ENCODE results near the gene NARF. TPM values are rescaled to one million over a fixed set of nuclear protein-coding genes. Genes with fewer than 3 reads are reported as not detected.
"Not testable (repeated sequence)": the region's sequence is repeated elsewhere in the genome, so short reads cannot be mapped to it uniquely, and the experiment has no call there.

NARF gene
- total RNA-seq, 2 donors from 2014 or later, result 64.0 to 70.8 TPM

DNA sequence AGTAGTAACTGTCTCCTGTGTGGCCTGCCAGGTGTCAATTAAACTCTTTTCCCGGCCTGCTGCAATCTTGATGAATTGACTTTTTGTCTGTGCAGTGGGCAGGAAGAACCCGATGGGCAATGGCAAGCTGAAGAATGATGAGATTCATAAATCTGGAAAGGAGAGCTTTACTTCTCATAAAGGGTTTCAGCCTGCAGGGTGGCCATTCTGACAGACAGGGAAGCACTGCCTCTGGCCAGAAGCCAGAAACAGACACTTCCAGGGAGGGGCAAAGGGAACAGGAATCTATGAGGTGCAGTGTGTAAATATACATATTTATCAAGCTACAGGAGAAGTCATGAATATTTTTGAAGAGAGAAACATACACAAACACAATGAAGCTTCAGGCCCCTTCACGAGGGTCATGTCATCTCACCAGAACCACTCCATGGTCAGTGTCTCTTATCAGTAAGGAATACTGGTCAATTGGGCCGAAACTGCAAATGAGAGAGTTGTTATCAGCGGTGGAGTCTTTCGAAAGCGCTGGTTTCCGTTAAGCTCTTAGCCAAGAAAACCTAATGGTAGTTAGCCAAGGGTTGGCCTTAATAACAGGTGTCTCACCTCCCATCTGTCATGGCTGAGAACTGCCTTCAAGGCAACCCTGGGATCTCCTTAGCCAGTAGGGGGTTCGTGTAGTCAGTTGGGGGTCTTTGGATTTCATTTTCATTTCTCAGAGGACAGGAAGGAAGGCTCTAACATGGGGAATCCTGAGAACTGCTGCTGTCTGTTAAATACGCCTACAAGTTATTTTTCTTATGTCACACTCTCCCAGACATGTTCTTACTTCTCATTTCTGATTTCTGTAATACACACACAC, 1.2 kb upstream of the NARF start:
- 75 to 78% methylated on average over 10 of the region's 10 CpGs for WGBS, 2 experiments (ENCODE audit: insufficient coverage in 1 of 2, insufficient read length in 1 of 2)
- peak overlapping the region; percentile 100 for H3K27ac ChIP-seq (ENCODE audit: low read depth, low read length)
- peak overlapping the region; percentile 87 for H3K27ac Mint-ChIP-seq

GRCh38 chr17:82457929-82458178, 687 bp upstream of the NARF start:
- no peak for DNase-seq
- Histone ChIP-seq H3K4me3 (ENCODE audit: low read length) (peak overlapping the region; percentile 86), H3K9ac (ENCODE audit: extremely low read depth, low read length, poor library complexity, severe bottlenecking) (peak overlapping the region; percentile 90), H3K27me3 (ENCODE audit: control insufficient read depth, insufficient read depth, low read length, poor library complexity, severe bottlenecking) (no peaks in the 10 kb centered on the region), H3K4me1 (ENCODE audit: control insufficient read depth, insufficient read depth, low read length) (peaks cover 4% of the 10 kb centered on the region), H3K9me3 (ENCODE audit: control insufficient read depth, low read length) (peaks cover 4% of the 10 kb centered on the region), H3K27ac (ENCODE audit: low read depth, low read length) (peak overlapping the region; percentile 100), H3K36me3 (ENCODE audit: control insufficient read depth, insufficient read depth, low read length) (peaks cover 14% of the 10 kb centered on the region)
- Mint-ChIP-seq H3K36me3 (ENCODE audit: low read depth) (peaks cover 22% of the 10 kb centered on the region), H3K4me1 (peaks cover 5% of the 10 kb centered on the region), H3K27ac (peak overlapping the region; percentile 87), H3K27me3 (ENCODE audit: insufficient read depth) (no peaks in the 10 kb centered on the region), H3K4me3 (peak overlapping the region; percentile 85), H3K9me3 (peaks cover 32% of the 10 kb centered on the region)
- TF ChIP-seq, protein P1, sequence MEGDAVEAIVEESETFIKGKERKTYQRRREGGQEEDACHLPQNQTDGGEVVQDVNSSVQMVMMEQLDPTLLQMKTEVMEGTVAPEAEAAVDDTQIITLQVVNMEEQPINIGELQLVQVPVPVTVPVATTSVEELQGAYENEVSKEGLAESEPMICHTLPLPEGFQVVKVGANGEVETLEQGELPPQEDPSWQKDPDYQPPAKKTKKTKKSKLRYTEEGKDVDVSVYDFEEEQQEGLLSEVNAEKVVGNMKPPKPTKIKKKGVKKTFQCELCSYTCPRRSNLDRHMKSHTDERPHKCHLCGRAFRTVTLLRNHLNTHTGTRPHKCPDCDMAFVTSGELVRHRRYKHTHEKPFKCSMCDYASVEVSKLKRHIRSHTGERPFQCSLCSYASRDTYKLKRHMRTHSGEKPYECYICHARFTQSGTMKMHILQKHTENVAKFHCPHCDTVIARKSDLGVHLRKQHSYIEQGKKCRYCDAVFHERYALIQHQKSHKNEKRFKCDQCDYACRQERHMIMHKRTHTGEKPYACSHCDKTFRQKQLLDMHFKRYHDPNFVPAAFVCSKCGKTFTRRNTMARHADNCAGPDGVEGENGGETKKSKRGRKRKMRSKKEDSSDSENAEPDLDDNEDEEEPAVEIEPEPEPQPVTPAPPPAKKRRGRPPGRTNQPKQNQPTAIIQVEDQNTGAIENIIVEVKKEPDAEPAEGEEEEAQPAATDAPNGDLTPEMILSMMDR (conservative IDR thresholded peaks at IDR 0.05), result no peak
- 1 to 3% methylated on average over 8 of the region's 8 CpGs for WGBS, 2 experiments (ENCODE audit: insufficient coverage in 1 of 2, insufficient read length in 1 of 2)

More for the DNA sequence above, 1.2 kb upstream of the NARF start:
- Mint-ChIP-seq H3K4me3 (peak overlapping the region; percentile 85), H3K36me3 (ENCODE audit: low read depth) (peaks cover 17% of the 10 kb centered on the region), H3K4me1 (peaks cover 5% of the 10 kb centered on the region), H3K27me3 (ENCODE audit: insufficient read depth) (peaks cover 3% of the 10 kb centered on the region), H3K9me3 (peaks cover 37% of the 10 kb centered on the region)
- H3K4me1 ChIP-seq (ENCODE audit: control insufficient read depth, insufficient read depth, low read length), result peaks cover 4% of the 10 kb centered on the region
- no peak overlapping the region for H3K9ac ChIP-seq (ENCODE audit: extremely low read depth, low read length, poor library complexity, severe bottlenecking)
- peaks cover 14% of the 10 kb centered on the region for H3K36me3 ChIP-seq (ENCODE audit: control insufficient read depth, insufficient read depth, low read length)
- TF ChIP-seq, protein P1 (conservative IDR thresholded peaks at IDR 0.05), result no peak
- peak overlapping the region; percentile 86 for H3K4me3 ChIP-seq (ENCODE audit: low read length)
- no peaks in the 10 kb centered on the region for H3K27me3 ChIP-seq (ENCODE audit: control insufficient read depth, insufficient read depth, low read length, poor library complexity, severe bottlenecking)
- DNase-seq, result peak; percentile 44
- peaks cover 10% of the 10 kb centered on the region for H3K9me3 ChIP-seq (ENCODE audit: control insufficient read depth, low read length)

GRCh38 chr17:82458885-82459424, 414 bp downstream of the NARF start:
- no peaks in the 10 kb centered on the region for H3K27me3 ChIP-seq (ENCODE audit: control insufficient read depth, insufficient read depth, low read length, poor library complexity, severe bottlenecking)
- H3K36me3 Mint-ChIP-seq (ENCODE audit: low read depth), result peaks cover 29% of the 10 kb centered on the region
- 0 to 1% methylated on average over 50 to 62 of the region's 62 CpGs for WGBS, 2 experiments (ENCODE audit: insufficient coverage in 1 of 2, insufficient read length in 1 of 2)
- peak overlapping the region; percentile 86 for H3K4me3 ChIP-seq (ENCODE audit: low read length)
- H3K4me3 Mint-ChIP-seq, result peak overlapping the region; percentile 85
- peak overlapping the region; percentile 100 for H3K27ac ChIP-seq (ENCODE audit: low read depth, low read length)
- H3K27me3 Mint-ChIP-seq (ENCODE audit: insufficient read depth), result no peaks in the 10 kb centered on the region
- peaks cover 4% of the 10 kb centered on the region for H3K4me1 ChIP-seq (ENCODE audit: control insufficient read depth, insufficient read depth, low read length)
- peaks cover 19% of the 10 kb centered on the region for H3K36me3 ChIP-seq (ENCODE audit: control insufficient read depth, insufficient read depth, low read length)
- peak overlapping the region; percentile 90 for H3K27ac Mint-ChIP-seq
- peaks cover 5% of the 10 kb centered on the region for H3K4me1 Mint-ChIP-seq
- TF ChIP-seq, protein P1 (conservative IDR thresholded peaks at IDR 0.05), result no peak
- peak overlapping the region; percentile 75 for H3K9ac ChIP-seq (ENCODE audit: extremely low read depth, low read length, poor library complexity, severe bottlenecking)
- peaks cover 21% of the 10 kb centered on the region for H3K9me3 Mint-ChIP-seq
- peak; percentile 76 for DNase-seq
- peaks cover 4% of the 10 kb centered on the region for H3K9me3 ChIP-seq (ENCODE audit: control insufficient read depth, low read length)

DNA sequence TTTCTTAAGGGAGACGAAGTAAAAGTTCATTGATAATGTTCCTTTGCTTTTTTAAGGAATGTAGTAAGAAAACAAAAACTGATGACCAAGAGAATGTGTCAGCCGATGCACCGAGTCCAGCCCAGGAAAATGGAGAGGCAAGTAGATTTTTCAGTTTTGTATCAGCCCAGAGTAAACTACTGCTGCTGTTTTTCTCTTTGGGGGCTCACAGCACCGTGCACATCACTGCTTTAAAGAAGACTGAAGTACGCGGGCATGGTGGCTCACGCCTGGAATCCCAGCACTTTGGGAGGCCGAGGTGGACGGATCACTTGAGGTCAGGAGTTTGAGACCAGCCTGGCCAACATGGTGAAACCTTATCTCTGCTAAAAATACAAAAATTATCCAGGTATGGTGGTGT, 1.4 kb downstream of the NARF start:
- not testable (repeated sequence) for DNase-seq; H3K4me1 ChIP-seq (ENCODE audit: control insufficient read depth, insufficient read depth, low read length); H3K27me3 Mint-ChIP-seq (ENCODE audit: insufficient read depth); H3K27ac ChIP-seq (ENCODE audit: low read depth, low read length); H3K27ac Mint-ChIP-seq; H3K4me3 ChIP-seq (ENCODE audit: low read length); H3K4me1 Mint-ChIP-seq; H3K9me3 ChIP-seq (ENCODE audit: control insufficient read depth, low read length); H3K9ac ChIP-seq (ENCODE audit: extremely low read depth, low read length, poor library complexity, severe bottlenecking); H3K27me3 ChIP-seq (ENCODE audit: control insufficient read depth, insufficient read depth, low read length, poor library complexity, severe bottlenecking)
- 88 to 95% methylated on average over 9 of the region's 9 CpGs for WGBS, 2 experiments (ENCODE audit: insufficient coverage in 1 of 2, insufficient read length in 1 of 2)
- peaks cover 39% of the 10 kb centered on the region for H3K36me3 Mint-ChIP-seq (ENCODE audit: low read depth)
- peaks cover 28% of the 10 kb centered on the region for H3K36me3 ChIP-seq (ENCODE audit: control insufficient read depth, insufficient read depth, low read length)
- peak overlapping the region; percentile 85 for H3K4me3 Mint-ChIP-seq
- H3K9me3 Mint-ChIP-seq, result peaks cover 16% of the 10 kb centered on the region
